Stimulated activated naive CD8-positive, alpha-beta T cell treated with anti-CD3 and anti-CD28 coated beads, Interleukin-15, amount 100 ng/mL, for 72 hours (primary cell): ENCODE results near the gene MGMT.
A peak's percentile ranks its signal among the peaks of the same experiment; 100 is the strongest.

Source experiments
- ATAC-seq: fragments of 150-1000 bp; cut with Tn5 transposase; 2 replicates; pipeline ENCODE4 v1.10.0; 2021; ENCODE audit warnings: mild to moderate bottlenecking, moderate library complexity
- DNase-seq, 2 donors: peaks; one replicate each; pipeline ENCODE4 v3.0.0; 2021 to 2022
- H3K27ac Mint-ChIP-seq, 2 donors: one replicate each; pipeline ENCODE4 v1.8.0; 2022; ENCODE audit warnings: mild to moderate bottlenecking in 2 of 2, mixed read lengths in 2 of 2, moderate library complexity in 2 of 2
- H3K27me3 Mint-ChIP-seq: one replicate; pipeline ENCODE4 v1.8.0; 2022; ENCODE audit warnings: mixed read lengths
- H3K4me1 Mint-ChIP-seq: one replicate; pipeline ENCODE4 v1.8.0; 2022; ENCODE audit warnings: mild to moderate bottlenecking, mixed read lengths
- H3K4me3 Mint-ChIP-seq, 2 donors: one replicate each; pipeline ENCODE4 v1.8.0; 2022; ENCODE audit warnings: mild to moderate bottlenecking in 2 of 2, mixed read lengths in 2 of 2, moderate library complexity in 1 of 2
- H3K9me3 Mint-ChIP-seq, 2 donors: one replicate each; pipeline ENCODE4 v1.8.0; 2022; ENCODE audit warnings: mixed read lengths in 2 of 2

The MGMT gene

GRCh38 chr10:129637010-129637409 is 170.0 kb downstream of the MGMT start:
- ATAC-seq (no peak), DNase-seq (no peak)
- H3K9me3 Mint-ChIP-seq, result peaks cover 19 to 27% of the 10 kb centered on the region in 2 donors
- no peak overlapping the region for H3K4me3 Mint-ChIP-seq
- H3K27ac Mint-ChIP-seq, result no peak overlapping the region
- H3K4me1 Mint-ChIP-seq, result no peaks in the 10 kb centered on the region
- no peaks in the 10 kb centered on the region for H3K27me3 Mint-ChIP-seq

GRCh38 chr10:129637846-129638245 is 170.8 kb downstream of the MGMT start:
- Mint-ChIP-seq H3K27me3 (no peaks in the 10 kb centered on the region), H3K9me3 (peaks cover 14 to 20% of the 10 kb centered on the region in 2 donors), H3K4me3 (no peak overlapping the region), H3K27ac (no peak overlapping the region), H3K4me1 (no peaks in the 10 kb centered on the region)
- ATAC-seq (no peak), DNase-seq (no peak)

- no peak for ATAC-seq
- Mint-ChIP-seq H3K4me1 (no peaks in the 10 kb centered on the region), H3K27ac (no peak overlapping the region), H3K9me3 (peaks cover 6 to 17% of the 10 kb centered on the region in 2 donors), H3K27me3 (no peaks in the 10 kb centered on the region), H3K4me3 (no peak overlapping the region)
- no peak for DNase-seq
Observed at GRCh38 chr10:129641351-129641750, 174.3 kb downstream of the MGMT start.

DNA sequence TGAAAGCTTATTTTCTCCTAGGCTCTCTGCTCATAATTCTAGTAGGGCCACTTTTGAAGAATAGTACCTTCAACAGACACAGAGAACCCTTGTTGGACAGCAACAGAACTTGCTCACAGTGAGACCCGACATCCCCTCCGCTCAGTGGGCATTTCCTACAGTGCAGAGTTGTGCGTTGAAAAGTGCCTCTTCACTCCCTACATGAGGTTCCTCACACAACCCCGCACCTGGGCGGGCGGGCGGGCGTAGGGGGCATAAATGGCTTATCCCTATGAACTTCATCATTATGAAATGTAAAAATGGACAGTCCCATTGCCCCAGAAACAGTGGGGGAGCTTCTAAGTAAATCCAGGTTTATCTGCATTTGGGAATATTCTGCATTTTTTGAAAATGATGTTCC is 174.9 kb downstream of the MGMT start:
- H3K4me3 Mint-ChIP-seq, result no peak overlapping the region
- no peak overlapping the region for H3K27ac Mint-ChIP-seq
- DNase-seq (no peak), ATAC-seq (no peak)
- peaks cover 6 to 23% of the 10 kb centered on the region in 2 donors for H3K9me3 Mint-ChIP-seq
- H3K4me1 Mint-ChIP-seq, result no peaks in the 10 kb centered on the region
- no peaks in the 10 kb centered on the region for H3K27me3 Mint-ChIP-seq

DNA sequence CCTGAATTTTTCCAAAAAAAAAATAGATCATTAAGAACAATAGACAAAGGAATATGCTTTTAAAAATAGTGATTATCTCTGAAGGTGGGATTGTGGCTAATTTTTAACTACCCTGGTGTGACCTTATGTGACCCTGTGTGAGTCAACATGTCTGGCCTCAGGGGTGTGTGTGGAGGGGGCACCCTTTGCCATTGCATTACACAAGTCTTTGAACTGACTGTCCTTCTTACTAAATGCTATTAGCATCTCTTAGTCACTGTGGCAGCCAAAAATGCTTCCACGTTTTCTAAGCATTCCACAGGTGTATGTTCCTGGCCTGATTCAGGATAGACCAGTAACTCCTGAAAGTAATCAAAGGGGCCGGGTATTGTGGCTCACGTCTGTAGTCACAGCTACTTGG is 175.4 kb downstream of the MGMT start:
- H3K27ac Mint-ChIP-seq, result no peak overlapping the region
- peaks cover 6 to 24% of the 10 kb centered on the region in 2 donors for H3K9me3 Mint-ChIP-seq
- H3K4me3 Mint-ChIP-seq, result no peak overlapping the region
- no peak for ATAC-seq
- no peaks in the 10 kb centered on the region for H3K27me3 Mint-ChIP-seq
- no peak for DNase-seq
- no peaks in the 10 kb centered on the region for H3K4me1 Mint-ChIP-seq

- Mint-ChIP-seq H3K27ac (peak overlapping the region in 1 of 2 donors; percentile 80), H3K27me3 (no peaks in the 10 kb centered on the region), H3K4me3 (no peak overlapping the region), H3K4me1 (no peaks in the 10 kb centered on the region), H3K9me3 (peaks cover 6 to 24% of the 10 kb centered on the region in 2 donors)
- ATAC-seq (no peak), DNase-seq (no peak)
Observed at GRCh38 chr10:129643266-129643665, 176.2 kb downstream of the MGMT start.

- H3K9me3 Mint-ChIP-seq, result peaks cover 0 to 24% of the 10 kb centered on the region in 2 donors
- DNase-seq (no peak), ATAC-seq (no peak)
- no peak overlapping the region for H3K27ac Mint-ChIP-seq
- no peaks in the 10 kb centered on the region for H3K27me3 Mint-ChIP-seq
- no peaks in the 10 kb centered on the region for H3K4me1 Mint-ChIP-seq
- H3K4me3 Mint-ChIP-seq, result no peak overlapping the region
Observed at GRCh38 chr10:129645487-129645886, 178.4 kb downstream of the MGMT start.

DNA sequence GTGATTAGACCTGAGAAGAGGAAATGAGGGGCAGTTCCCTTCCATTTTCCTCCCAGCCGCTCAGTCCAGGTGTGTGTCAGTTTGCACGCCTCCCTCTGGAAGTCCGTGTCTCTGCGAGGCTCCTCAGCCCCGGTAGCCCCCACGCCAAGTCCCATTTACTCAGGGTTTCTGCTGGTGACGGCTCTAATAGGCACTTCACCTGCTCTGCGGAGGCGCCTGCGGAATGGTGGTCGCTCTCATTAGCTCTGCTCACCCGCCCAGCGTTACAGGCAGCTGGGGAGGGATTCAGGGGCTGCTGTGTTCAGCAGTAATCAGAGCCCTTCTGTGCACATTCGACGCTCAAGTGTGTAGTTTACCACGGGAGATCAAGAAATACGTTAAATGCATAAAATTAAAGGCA is 179.9 kb downstream of the MGMT start:
- H3K27ac Mint-ChIP-seq, result no peak overlapping the region
- no peaks in the 10 kb centered on the region for H3K4me1 Mint-ChIP-seq
- no peak overlapping the region for H3K4me3 Mint-ChIP-seq
- peaks cover 0 to 24% of the 10 kb centered on the region in 2 donors for H3K9me3 Mint-ChIP-seq
- ATAC-seq (no peak), DNase-seq (no peak)
- H3K27me3 Mint-ChIP-seq, result no peaks in the 10 kb centered on the region

DNA sequence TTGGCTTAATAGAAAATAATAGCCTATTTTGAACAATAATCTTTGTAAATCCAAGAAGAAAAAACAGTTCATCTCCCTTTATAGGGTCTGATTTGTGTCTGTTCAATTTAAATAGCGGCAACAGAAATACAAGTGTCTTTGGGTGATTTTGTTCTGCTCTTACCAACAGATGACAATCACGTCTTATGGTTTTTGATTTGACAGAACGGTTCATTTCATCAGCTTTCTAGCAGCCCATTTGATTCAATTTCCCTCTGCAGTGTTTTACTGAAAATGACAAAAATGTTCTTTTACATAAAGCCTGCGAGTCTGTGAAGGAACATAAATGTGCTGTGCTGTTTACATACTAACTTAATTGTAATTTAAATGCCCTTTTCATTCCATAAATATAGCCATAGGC is 180.5 kb downstream of the MGMT start:
- Mint-ChIP-seq H3K4me1 (no peaks in the 10 kb centered on the region), H3K27me3 (no peaks in the 10 kb centered on the region), H3K4me3 (no peak overlapping the region), H3K9me3 (peaks cover 0 to 24% of the 10 kb centered on the region in 2 donors), H3K27ac (no peak overlapping the region)
- no peak for DNase-seq
- ATAC-seq, result no peak

GRCh38 chr10:129648856-129649255 is 181.8 kb downstream of the MGMT start:
- DNase-seq (no peak), ATAC-seq (no peak)
- H3K27ac Mint-ChIP-seq, result peak overlapping the region in 1 of 2 donors; percentile 24
- no peaks in the 10 kb centered on the region for H3K27me3 Mint-ChIP-seq
- H3K4me1 Mint-ChIP-seq, result no peaks in the 10 kb centered on the region
- H3K9me3 Mint-ChIP-seq, result peaks cover 4 to 30% of the 10 kb centered on the region in 2 donors
- H3K4me3 Mint-ChIP-seq, result no peak overlapping the region

GRCh38 chr10:129652021-129652420 is 185.0 kb downstream of the MGMT start:
- no peaks in the 10 kb centered on the region for H3K4me1 Mint-ChIP-seq
- no peak overlapping the region for H3K27ac Mint-ChIP-seq
- no peak for ATAC-seq

GRCh38 chr10:129652521-129653201 is 185.6 kb downstream of the MGMT start:
- no peaks in the 10 kb centered on the region for H3K4me1 Mint-ChIP-seq
- peaks cover 4 to 16% of the 10 kb centered on the region in 2 donors for H3K9me3 Mint-ChIP-seq
- DNase-seq (no peak), ATAC-seq (no peak)
- no peak overlapping the region for H3K27ac Mint-ChIP-seq
- H3K27me3 Mint-ChIP-seq, result no peaks in the 10 kb centered on the region
- H3K4me3 Mint-ChIP-seq, result no peak overlapping the region

More at GRCh38 chr10:129652021-129652420, 185.0 kb downstream of the MGMT start:
- Mint-ChIP-seq H3K27me3 (no peaks in the 10 kb centered on the region), H3K4me3 (no peak overlapping the region), H3K9me3 (peaks cover 4 to 16% of the 10 kb centered on the region in 2 donors)
- no peak for DNase-seq

- no peaks in the 10 kb centered on the region for H3K27me3 Mint-ChIP-seq
- H3K9me3 Mint-ChIP-seq, result peaks cover 4 to 21% of the 10 kb centered on the region in 2 donors
- H3K4me1 Mint-ChIP-seq, result no peaks in the 10 kb centered on the region
- no peak for ATAC-seq
- no peak overlapping the region for H3K4me3 Mint-ChIP-seq
- no peak overlapping the region for H3K27ac Mint-ChIP-seq
- no peak for DNase-seq
Observed at GRCh38 chr10:129653428-129653827, 186.4 kb downstream of the MGMT start.

GRCh38 chr10:129653861-129654260 is 186.8 kb downstream of the MGMT start:
- H3K27ac Mint-ChIP-seq, result no peak overlapping the region
- no peak overlapping the region for H3K4me3 Mint-ChIP-seq
- H3K4me1 Mint-ChIP-seq, result no peaks in the 10 kb centered on the region
- no peak for ATAC-seq
- no peak for DNase-seq
- no peaks in the 10 kb centered on the region for H3K27me3 Mint-ChIP-seq
- H3K9me3 Mint-ChIP-seq, result peaks cover 4 to 21% of the 10 kb centered on the region in 2 donors

DNA sequence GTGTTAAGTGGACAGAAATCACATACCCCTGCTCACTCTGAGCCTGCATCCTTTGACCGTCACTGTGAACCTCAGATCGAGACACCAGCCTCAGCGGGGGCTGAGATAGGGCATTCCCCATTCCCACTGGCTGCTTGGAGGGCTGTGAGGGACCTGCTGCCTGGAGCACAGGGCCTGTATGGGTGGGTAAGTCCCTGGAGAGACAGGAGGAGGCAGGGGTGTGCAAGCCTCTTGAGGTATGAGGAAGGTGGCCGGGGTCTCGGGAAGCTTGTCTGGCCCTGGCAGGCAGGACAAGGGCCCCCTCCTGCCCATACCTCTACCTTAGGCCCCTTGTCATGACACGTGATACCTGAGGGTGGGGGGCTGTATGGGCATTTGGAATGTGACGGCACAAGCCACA is 187.4 kb downstream of the MGMT start:
- no peaks in the 10 kb centered on the region for H3K27me3 Mint-ChIP-seq
- H3K4me1 Mint-ChIP-seq, result no peaks in the 10 kb centered on the region
- no peak overlapping the region for H3K27ac Mint-ChIP-seq
- H3K4me3 Mint-ChIP-seq, result no peak overlapping the region
- DNase-seq (no peak), ATAC-seq (no peak)
- H3K9me3 Mint-ChIP-seq, result peaks cover 4 to 25% of the 10 kb centered on the region in 2 donors

- DNase-seq (no peak), ATAC-seq (no peak)
- peaks cover 8 to 32% of the 10 kb centered on the region in 2 donors for H3K9me3 Mint-ChIP-seq
- H3K27me3 Mint-ChIP-seq, result no peaks in the 10 kb centered on the region
- H3K27ac Mint-ChIP-seq, result no peak overlapping the region
- no peaks in the 10 kb centered on the region for H3K4me1 Mint-ChIP-seq
- no peak overlapping the region for H3K4me3 Mint-ChIP-seq
Observed at GRCh38 chr10:129655007-129655678, 188.1 kb downstream of the MGMT start.
